Measurements from ENCODE around the gene CDC42BPB. TPM values are rescaled to one million over a fixed set of nuclear protein-coding genes. Genes with fewer than 3 reads are reported as not detected.

The CDC42BPB gene
- total and polyA plus RNA-seq, 2 donors from 2014 or later = 22.5 to 127 TPM

GRCh38 chr14:103014466-103015228 is 42.7 kb downstream of the CDC42BPB start:
- peaks cover 0 to 3% (median 0%) of the 10 kb centered on the region in 3 donors for H3K36me3 ChIP-seq (ENCODE audit: control insufficient read depth in 2 of 3, insufficient read depth in 3 of 3, low read length in 3 of 3)
- H3K4me3 ChIP-seq (ENCODE audit: low read length in 3 of 3) = no peak overlapping the region
- H3K9ac ChIP-seq (ENCODE audit: low read length in 3 of 3) = no peak overlapping the region
- intact Hi-C loops (cut with DNase I) = no loop called here
- H3K27me3 ChIP-seq (ENCODE audit: control insufficient read depth, insufficient read depth, low read length) = no peaks in the 10 kb centered on the region
- DNase-seq (peak in 2 of 5 donors; percentile 50 to 55), FAIRE-seq (no peak)
- H3K27ac ChIP-seq (ENCODE audit: low read depth in 2 of 2, low read length in 2 of 2) = no peak overlapping the region
- no peak for TF ChIP-seq CTCF (IDR thresholded peaks at IDR 0.05; ENCODE audit: borderline replicate concordance, extremely low read depth, insufficient read depth)
- no peaks in the 10 kb centered on the region for H3K9me3 ChIP-seq (ENCODE audit: control insufficient read depth in 2 of 3, insufficient read depth in 1 of 3, low read length in 3 of 3)
- peaks cover 0 to 15% (median 3%) of the 10 kb centered on the region in 3 donors for H3K4me1 ChIP-seq (ENCODE audit: control insufficient read depth in 2 of 3, insufficient read depth in 2 of 3, low read depth in 1 of 3, low read length in 3 of 3)

GRCh38 chr14:103013028-103013427 is 44.3 kb downstream of the CDC42BPB start:
- FAIRE-seq (no peak), DNase-seq (no peak)

GRCh38 chr14:103009559-103009958 is 47.8 kb downstream of the CDC42BPB start:
- Histone ChIP-seq H3K9me3 (ENCODE audit: control insufficient read depth in 2 of 3, insufficient read depth in 1 of 3, low read length in 3 of 3) (no peaks in the 10 kb centered on the region), H3K4me1 (ENCODE audit: control insufficient read depth in 2 of 3, insufficient read depth in 2 of 3, low read depth in 1 of 3, low read length in 3 of 3) (no peaks in the 10 kb centered on the region), H3K4me3 (ENCODE audit: low read length in 3 of 3) (no peak overlapping the region), H3K27ac (ENCODE audit: low read depth in 2 of 2, low read length in 2 of 2) (no peak overlapping the region), H3K36me3 (ENCODE audit: control insufficient read depth in 2 of 3, insufficient read depth in 3 of 3, low read length in 3 of 3) (peaks cover 0 to 11% (median 0%) of the 10 kb centered on the region in 3 donors), H3K9ac (ENCODE audit: low read length in 3 of 3) (no peak overlapping the region), H3K27me3 (ENCODE audit: control insufficient read depth, insufficient read depth, low read length) (no peaks in the 10 kb centered on the region)
- TF ChIP-seq CTCF (IDR thresholded peaks at IDR 0.05; ENCODE audit: borderline replicate concordance, extremely low read depth, insufficient read depth) = no peak
- FAIRE-seq (no peak), DNase-seq (no peak)
- intact Hi-C loops (cut with DNase I) = no loop called here

More at GRCh38 chr14:103013028-103013427, 44.3 kb downstream of the CDC42BPB start:
- H3K9ac ChIP-seq (ENCODE audit: low read length in 3 of 3) = no peak overlapping the region
- no peaks in the 10 kb centered on the region for H3K9me3 ChIP-seq (ENCODE audit: control insufficient read depth in 2 of 3, insufficient read depth in 1 of 3, low read length in 3 of 3)
- H3K4me3 ChIP-seq (ENCODE audit: low read length in 3 of 3) = no peak overlapping the region
- peaks cover 0 to 8% (median 3%) of the 10 kb centered on the region in 3 donors for H3K4me1 ChIP-seq (ENCODE audit: control insufficient read depth in 2 of 3, insufficient read depth in 2 of 3, low read depth in 1 of 3, low read length in 3 of 3)
- H3K36me3 ChIP-seq (ENCODE audit: control insufficient read depth in 2 of 3, insufficient read depth in 3 of 3, low read length in 3 of 3) = peaks cover 0 to 3% (median 0%) of the 10 kb centered on the region in 3 donors
- no peaks in the 10 kb centered on the region for H3K27me3 ChIP-seq (ENCODE audit: control insufficient read depth, insufficient read depth, low read length)
- H3K27ac ChIP-seq (ENCODE audit: low read depth in 2 of 2, low read length in 2 of 2) = no peak overlapping the region
- no peak for TF ChIP-seq CTCF (IDR thresholded peaks at IDR 0.05; ENCODE audit: borderline replicate concordance, extremely low read depth, insufficient read depth)
- intact Hi-C loops (cut with DNase I) = no loop called here
